GM23338 (cell line): Measurements from ENCODE around the gene LRFN4.

ENCODE experiments used
- EZH2 ChIP-seq: fragments of 200-600 bp; sonication (generic); IDR thresholded peaks from one replicate; pipeline ENCODE4 v1.8.0; 2017; ENCODE audit warnings: antibody characterized with exemption, mild to moderate bottlenecking, low read depth; ENCODE audit not compliant: unreplicated experiment
- REST ChIP-seq: IDR thresholded peaks from one replicate; pipeline ENCODE4 v1.6.1; 2018; ENCODE audit warnings: antibody characterized with exemption; ENCODE audit not compliant: unreplicated experiment
- STAT1 ChIP-seq: IDR thresholded peaks from one replicate; pipeline ENCODE4 v1.6.1; 2016; ENCODE audit warnings: antibody characterized with exemption; ENCODE audit not compliant: unreplicated experiment
- TF ChIP-seq, protein P1 (sequence below), 2 experiments: fragments of 200-600 bp in 1 of 2; sonication (generic) in 1 of 2; conservative IDR thresholded peaks; 2 replicates each; pipeline versions ENCODE4 v1.5.1 to v1.6.1; 2016 to 2017; ENCODE audit warnings: antibody characterized with exemption in 2 of 2, low read depth in 2 of 2, mild to moderate bottlenecking in 2 of 2, moderate library complexity in 1 of 2

GRCh38 chr11:66909181-66909580, 52.3 kb downstream of the LRFN4 start:
- TF ChIP-seq REST (no peak), EZH2 (no peak), STAT1 (no peak)
- TF ChIP-seq, protein P1, sequence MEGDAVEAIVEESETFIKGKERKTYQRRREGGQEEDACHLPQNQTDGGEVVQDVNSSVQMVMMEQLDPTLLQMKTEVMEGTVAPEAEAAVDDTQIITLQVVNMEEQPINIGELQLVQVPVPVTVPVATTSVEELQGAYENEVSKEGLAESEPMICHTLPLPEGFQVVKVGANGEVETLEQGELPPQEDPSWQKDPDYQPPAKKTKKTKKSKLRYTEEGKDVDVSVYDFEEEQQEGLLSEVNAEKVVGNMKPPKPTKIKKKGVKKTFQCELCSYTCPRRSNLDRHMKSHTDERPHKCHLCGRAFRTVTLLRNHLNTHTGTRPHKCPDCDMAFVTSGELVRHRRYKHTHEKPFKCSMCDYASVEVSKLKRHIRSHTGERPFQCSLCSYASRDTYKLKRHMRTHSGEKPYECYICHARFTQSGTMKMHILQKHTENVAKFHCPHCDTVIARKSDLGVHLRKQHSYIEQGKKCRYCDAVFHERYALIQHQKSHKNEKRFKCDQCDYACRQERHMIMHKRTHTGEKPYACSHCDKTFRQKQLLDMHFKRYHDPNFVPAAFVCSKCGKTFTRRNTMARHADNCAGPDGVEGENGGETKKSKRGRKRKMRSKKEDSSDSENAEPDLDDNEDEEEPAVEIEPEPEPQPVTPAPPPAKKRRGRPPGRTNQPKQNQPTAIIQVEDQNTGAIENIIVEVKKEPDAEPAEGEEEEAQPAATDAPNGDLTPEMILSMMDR (conservative IDR thresholded peaks at IDR 0.05; ENCODE audit: low read depth in 2 of 2): no peak
